ENCODE results near the gene SAMD14. TPM values are rescaled to one million over a fixed set of nuclear protein-coding genes. Genes with fewer than 3 reads are reported as not detected.

SAMD14 gene
- total and polyA plus RNA-seq, 2 of the 4 experiments (the other 2 are of a cell fraction), result 1.4 to 6.2 TPM

DNA sequence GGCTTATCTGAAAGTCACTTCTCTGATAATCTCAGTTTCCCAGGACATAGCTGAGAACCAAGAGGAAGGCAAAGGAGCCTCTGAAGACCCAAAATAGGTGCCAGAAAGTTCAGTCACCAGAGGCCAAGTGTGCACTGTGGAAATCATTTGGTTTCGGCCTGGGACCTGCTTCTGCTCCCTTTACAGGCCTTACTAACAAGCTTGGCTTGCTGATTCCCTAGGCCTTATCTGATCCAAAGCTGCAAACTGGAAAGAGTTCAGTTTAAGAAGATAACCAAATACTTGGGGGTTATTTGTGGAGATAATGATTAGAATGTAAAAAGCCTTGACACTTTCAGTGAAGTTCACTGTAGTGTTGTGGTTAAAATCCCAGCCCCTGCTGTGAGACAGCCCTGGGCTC, 57.0 kb downstream of the SAMD14 start:
- BruUV-seq (replicated peaks), result no TSS peak
- H3K36me3 ChIP-seq (ENCODE audit: control insufficient read depth, insufficient read depth, low read length), result peaks cover 65% of the 10 kb centered on the region
- intact Hi-C loops (cut with micrococcal nuclease), result no loop called here
- H2AFZ ChIP-seq (replicated peaks; ENCODE audit: low read length, poor library complexity), result no peak overlapping the region
- POLR2A ChIA-PET (ENCODE audit: unreplicated experiment), result no interaction called here
- H3K14ac ChIP-seq (replicated peaks; ENCODE audit: low read depth, low read length), result no peak overlapping the region
- no peak overlapping the region for H3K4me2 ChIP-seq (ENCODE audit: low read depth, low read length)
- no peak overlapping the region for H2BK15ac ChIP-seq (ENCODE audit: low read depth, low read length)
- H3K18ac ChIP-seq (ENCODE audit: low read depth, low read length), result no peak overlapping the region
- H3K4me3 ChIP-seq (ENCODE audit: insufficient read depth, low read depth, low read length), result no peak overlapping the region
- WGBS, 2 experiments (ENCODE audit: extremely low coverage in 2 of 2, insufficient read length in 1 of 2), result 100% methylated on average over 1 of the region's 1 CpG; no CpG with 5 or more reads in 1 of the 2 experiments
- no peak overlapping the region for H3K23ac ChIP-seq (ENCODE audit: low read depth, low read length)
- ATAC-seq (ENCODE audit: low read depth) (no peak), DNase-seq (no peak)
- H4K8ac ChIP-seq (ENCODE audit: low read depth in 2 of 2, low read length in 2 of 2), result no peak overlapping the region
- no peak for TF ChIP-seq SMC3 (IDR thresholded peaks at IDR 0.05; ENCODE audit: low read depth, low read length)
- TF ChIP-seq MXI1 (IDR thresholded peaks at IDR 0.05; ENCODE audit: borderline replicate concordance, low read depth, low read length), result no peak
- no peak for TF ChIP-seq RCOR1 (IDR thresholded peaks at IDR 0.05; ENCODE audit: insufficient replicate concordance, low read length)
- no peak for TF ChIP-seq CEBPB (IDR thresholded peaks at IDR 0.05; ENCODE audit: low read depth, low read length)
- TF ChIP-seq BHLHE40 (IDR thresholded peaks at IDR 0.05; ENCODE audit: low read depth, low read length), result no peak
- no peak for TF ChIP-seq MAFK (IDR thresholded peaks at IDR 0.05; ENCODE audit: low read depth, low read length)
- TF ChIP-seq FOS (IDR thresholded peaks at IDR 0.05; ENCODE audit: low read depth, low read length), result no peak
- TF ChIP-seq, protein P1, sequence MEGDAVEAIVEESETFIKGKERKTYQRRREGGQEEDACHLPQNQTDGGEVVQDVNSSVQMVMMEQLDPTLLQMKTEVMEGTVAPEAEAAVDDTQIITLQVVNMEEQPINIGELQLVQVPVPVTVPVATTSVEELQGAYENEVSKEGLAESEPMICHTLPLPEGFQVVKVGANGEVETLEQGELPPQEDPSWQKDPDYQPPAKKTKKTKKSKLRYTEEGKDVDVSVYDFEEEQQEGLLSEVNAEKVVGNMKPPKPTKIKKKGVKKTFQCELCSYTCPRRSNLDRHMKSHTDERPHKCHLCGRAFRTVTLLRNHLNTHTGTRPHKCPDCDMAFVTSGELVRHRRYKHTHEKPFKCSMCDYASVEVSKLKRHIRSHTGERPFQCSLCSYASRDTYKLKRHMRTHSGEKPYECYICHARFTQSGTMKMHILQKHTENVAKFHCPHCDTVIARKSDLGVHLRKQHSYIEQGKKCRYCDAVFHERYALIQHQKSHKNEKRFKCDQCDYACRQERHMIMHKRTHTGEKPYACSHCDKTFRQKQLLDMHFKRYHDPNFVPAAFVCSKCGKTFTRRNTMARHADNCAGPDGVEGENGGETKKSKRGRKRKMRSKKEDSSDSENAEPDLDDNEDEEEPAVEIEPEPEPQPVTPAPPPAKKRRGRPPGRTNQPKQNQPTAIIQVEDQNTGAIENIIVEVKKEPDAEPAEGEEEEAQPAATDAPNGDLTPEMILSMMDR (conservative IDR thresholded peaks at IDR 0.05; ENCODE audit: low read depth, low read length), result no peak
- TF ChIP-seq POLR2A (IDR thresholded peaks at IDR 0.05; ENCODE audit: low read depth, low read length), result no peak
- H3K79me1 ChIP-seq (ENCODE audit: low read depth in 1 of 2, low read length in 2 of 2), result peaks cover 24 to 64% of the 10 kb centered on the region in 2 experiments
- H3K9me3 ChIP-seq (ENCODE audit: control insufficient read depth, insufficient read depth, low read length), result no peaks in the 10 kb centered on the region
- H2AK9ac ChIP-seq (replicated peaks; ENCODE audit: low read depth, low read length, poor library complexity), result no peak overlapping the region
- H3K9ac ChIP-seq (ENCODE audit: low read depth, low read length), result no peak overlapping the region
- H4K91ac ChIP-seq (ENCODE audit: insufficient read depth, low read depth, low read length), result no peak overlapping the region
- H2BK120ac ChIP-seq (ENCODE audit: low read depth, low read length), result no peak overlapping the region
- dilution Hi-C loops (cut with HindIII; ENCODE audit: low sequenced_read_pairs, unreplicated experiment), result no loop called here
- no peak overlapping the region for H3K56ac ChIP-seq (ENCODE audit: extremely low read depth, insufficient read depth, low read length)
- CTCF ChIA-PET, result no interaction called here
- no peak overlapping the region for H2AK5ac ChIP-seq (ENCODE audit: low read depth, low read length)
- H2BK5ac ChIP-seq (ENCODE audit: low read depth, low read length, poor library complexity, severe bottlenecking), result no peak overlapping the region
- H3K4ac ChIP-seq (ENCODE audit: low read depth, low read length), result no peak overlapping the region
- no peak overlapping the region for H2BK20ac ChIP-seq (ENCODE audit: low read depth, low read length)
- in situ Hi-C loops (cut with MboI; ENCODE audit: low sequenced_read_pairs), result no loop called here
- peaks cover 14% of the 10 kb centered on the region for H3K9me1 ChIP-seq (ENCODE audit: insufficient read depth, low read length)
- no peak overlapping the region for H4K5ac ChIP-seq (ENCODE audit: low read depth, low read length)
- no peak overlapping the region for H3K27ac ChIP-seq (ENCODE audit: insufficient read depth, low read length)
- H3K27me3 ChIP-seq (ENCODE audit: control insufficient read depth, insufficient read depth, low read length), result no peaks in the 10 kb centered on the region
- no peaks in the 10 kb centered on the region for H3K4me1 ChIP-seq (ENCODE audit: control insufficient read depth, insufficient read depth, low read length)
- no peaks in the 10 kb centered on the region; the same call in 1 of the 2 replicates for H4K20me1 ChIP-seq (ENCODE audit: insufficient read depth, low read length)
